Activated CD4-positive, alpha-beta memory T cell treated with anti-CD3 and anti-CD28 coated beads, Interleukin-2, amount 10 ng/mL, durations not matched to agents 7 days and 5 days (primary cell): Measurements from ENCODE around the gene PILRA. TPM values are rescaled to one million over a fixed set of nuclear protein-coding genes. Genes with fewer than 3 reads are reported as not detected.
"Not testable (repeated sequence)": the region's sequence is repeated elsewhere in the genome, so short reads cannot be mapped to it uniquely, and the experiment has no call there.

Experiments
- CTCF ChIA-PET: fragments of 350-600 bp; sonication (Branson Sonifier 250); formaldehyde crosslinking; loops from one replicate; lab custom pipeline; 2021; ENCODE audit warnings: antibody characterized with exemption, inconsistent platforms; lab: Charles Lee
- POLR2A ChIA-PET: fragments of 350-600 bp; sonication (Branson Sonifier 250); formaldehyde crosslinking; loops from one replicate; lab custom pipeline; 2021; ENCODE audit warnings: antibody characterized with exemption; lab: Charles Lee
- DNase-seq: peaks from one replicate; pipeline ENCODE4 v3.0.0-alpha.2; 2020
- H3K27ac Mint-ChIP-seq: one replicate; pipeline ENCODE4 v1.8.0; 2021; ENCODE audit warnings: mild to moderate bottlenecking, mixed read lengths
- H3K27me3 Mint-ChIP-seq: one replicate; pipeline ENCODE4 v1.8.0; 2021; ENCODE audit warnings: mixed read lengths
- H3K36me3 Mint-ChIP-seq: one replicate; pipeline ENCODE4 v1.8.0; 2021; ENCODE audit warnings: low read depth, mixed read lengths
- H3K4me1 Mint-ChIP-seq: one replicate; pipeline ENCODE4 v1.8.0; 2021; ENCODE audit warnings: mixed read lengths
- H3K4me3 Mint-ChIP-seq: one replicate; pipeline ENCODE4 v1.8.0; 2021; ENCODE audit warnings: mild to moderate bottlenecking, mixed read lengths
- H3K9me3 Mint-ChIP-seq: one replicate; pipeline ENCODE4 v1.8.0; 2021; ENCODE audit warnings: mixed read lengths
- total RNA-seq, 2 experiments: library from RNA; stranded (reverse); gene quantifications; one replicate each; pipeline ENCODE4 v1.2.3, GENCODE V29; 2021

Gene PILRA
- 1 to 10 TPM; 1.3 to 1.5 TPM for total RNA-seq

GRCh38 chr7:100373261-100373831, at the start of gene PILRA:
Gene PILRA (plus strand): TSS chr7:100373487. CDS start chr7:100373657, 170 bp downstream.
- ChIA-PET CTCF (no interaction called here), POLR2A (no interaction called here)
- DNase-seq: no peak
- Mint-ChIP-seq H3K36me3 (no peaks in the 10 kb centered on the region), H3K4me3 (no peak within 1 kb of the TSS), H3K9me3 (no peaks in the 10 kb centered on the region), H3K27me3 (no peaks in the 10 kb centered on the region), H3K4me1 (peaks cover 21% of the 10 kb centered on the region), H3K27ac (peak within 1 kb of the TSS; percentile 56)

DNA sequence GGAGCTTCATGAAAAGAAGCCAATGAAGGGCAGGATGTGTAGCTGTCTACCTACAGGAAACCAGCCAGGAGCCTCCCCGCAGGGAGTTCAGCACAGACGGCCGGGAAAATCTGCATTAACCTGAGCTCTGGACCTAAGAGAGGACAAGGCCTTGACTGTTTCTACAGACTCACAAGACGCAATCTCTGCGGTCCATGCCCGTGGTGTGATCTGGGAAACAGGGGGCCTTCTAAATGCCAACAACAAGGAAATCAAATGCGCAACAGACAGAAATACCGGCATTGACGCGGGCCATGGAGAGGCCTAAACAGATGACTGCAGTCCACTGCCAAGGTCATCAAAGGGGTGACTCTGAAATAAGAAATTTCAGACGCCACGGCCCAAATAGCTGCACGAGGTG, 49.1 kb upstream of the PILRA start:
- CTCF ChIA-PET, H3K4me1 Mint-ChIP-seq, H3K27ac Mint-ChIP-seq, H3K4me3 Mint-ChIP-seq, H3K27me3 Mint-ChIP-seq, DNase-seq, H3K9me3 Mint-ChIP-seq, POLR2A ChIA-PET: not testable (repeated sequence)
- peaks cover 36% of the 10 kb centered on the region for H3K36me3 Mint-ChIP-seq

DNA sequence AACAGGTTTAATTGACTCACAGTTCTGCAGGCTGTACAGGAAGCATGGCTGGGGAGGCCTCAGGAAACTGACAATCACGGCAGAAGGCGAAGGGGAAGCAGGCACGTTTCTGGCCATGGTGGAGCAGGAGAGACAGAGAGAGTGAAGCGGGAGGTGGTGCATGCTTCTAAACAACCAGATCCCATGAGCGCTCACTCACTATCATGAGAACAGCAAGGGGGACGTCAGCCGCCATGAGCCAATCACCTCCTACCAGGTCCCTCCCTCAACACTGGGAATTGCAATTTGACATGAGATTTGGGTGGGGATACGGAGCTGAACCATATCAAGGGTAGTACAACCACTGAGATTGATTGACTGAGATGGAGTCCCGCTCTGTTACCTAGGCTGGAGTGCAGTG, 47.6 kb upstream of the PILRA start:
- DNase-seq, H3K27ac Mint-ChIP-seq, POLR2A ChIA-PET, H3K9me3 Mint-ChIP-seq, H3K27me3 Mint-ChIP-seq, H3K4me3 Mint-ChIP-seq, H3K4me1 Mint-ChIP-seq, CTCF ChIA-PET: not testable (repeated sequence)
- H3K36me3 Mint-ChIP-seq: peaks cover 28% of the 10 kb centered on the region

GRCh38 chr7:100326914-100327313, 46.4 kb upstream of the PILRA start:
- H3K27me3 Mint-ChIP-seq, DNase-seq, H3K4me3 Mint-ChIP-seq, H3K4me1 Mint-ChIP-seq, CTCF ChIA-PET, H3K27ac Mint-ChIP-seq, POLR2A ChIA-PET, H3K9me3 Mint-ChIP-seq: not testable (repeated sequence)
- H3K36me3 Mint-ChIP-seq: peaks cover 27% of the 10 kb centered on the region

DNA sequence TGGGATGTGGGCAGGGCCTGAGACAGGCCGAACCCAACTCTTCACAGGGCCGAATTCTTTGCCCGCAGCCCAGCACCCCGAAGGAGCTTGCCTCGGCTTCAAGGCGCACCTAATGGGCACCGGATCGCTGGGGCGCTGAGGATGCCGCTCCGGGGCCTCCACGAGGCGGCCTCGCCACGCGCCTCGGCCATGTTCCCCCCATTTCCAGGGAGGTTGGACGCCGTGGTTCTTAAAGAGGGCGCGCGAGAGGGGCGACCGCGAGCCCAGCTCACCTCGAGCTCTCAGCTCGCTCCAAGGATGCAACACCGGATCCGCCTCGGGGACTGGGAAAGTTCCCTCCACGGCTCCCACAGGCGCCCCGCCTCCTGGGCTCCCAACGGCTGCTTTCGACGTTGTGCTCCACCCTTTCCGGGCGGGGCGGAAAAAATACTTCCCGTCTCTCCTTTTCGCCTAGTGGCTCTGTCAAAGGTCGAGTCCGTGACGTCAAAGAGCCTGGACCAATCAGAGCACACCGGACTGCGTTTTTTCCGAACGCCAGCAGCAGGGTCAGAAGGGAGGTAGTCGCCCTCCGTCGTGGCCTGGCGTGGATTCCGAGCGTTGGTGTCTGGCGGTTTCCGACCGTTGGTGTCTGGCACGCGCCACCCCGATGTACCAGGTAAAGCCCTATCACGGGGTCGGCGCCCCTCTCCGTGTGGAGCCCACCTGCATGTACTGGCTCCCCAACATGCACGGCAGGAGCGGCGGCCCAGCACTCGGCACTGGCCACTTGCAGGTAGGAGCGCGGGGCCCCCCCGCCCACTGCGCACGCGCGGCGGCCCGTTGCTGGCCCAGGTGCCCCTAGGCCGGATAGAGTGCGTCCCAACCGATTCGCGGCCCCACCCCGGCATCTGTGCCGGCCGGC, 37.5 kb upstream of the PILRA start:
- Mint-ChIP-seq H3K4me1 (peaks cover 27% of the 10 kb centered on the region), H3K4me3 (peak overlapping the region; percentile 82), H3K27ac (peak overlapping the region; percentile 86), H3K36me3 (peaks cover 21% of the 10 kb centered on the region)
- not testable (repeated sequence) for H3K27me3 Mint-ChIP-seq, H3K9me3 Mint-ChIP-seq
- POLR2A ChIA-PET: interaction anchor here (0.9 to 1.3 kb wide), 7 partner anchors 9 to 250 kb away, joined by 3 to 5 read pairs (median 3); partner anchors contain the start of genes FBXO24 and PPP1R35
- peak; percentile 91 for DNase-seq
- CTCF ChIA-PET: interaction anchor here (0.7 to 1.2 kb wide), 2 partner anchors 9 to 11 kb away, joined by 3 read pairs; no protein-coding TSS in a partner anchor

DNA sequence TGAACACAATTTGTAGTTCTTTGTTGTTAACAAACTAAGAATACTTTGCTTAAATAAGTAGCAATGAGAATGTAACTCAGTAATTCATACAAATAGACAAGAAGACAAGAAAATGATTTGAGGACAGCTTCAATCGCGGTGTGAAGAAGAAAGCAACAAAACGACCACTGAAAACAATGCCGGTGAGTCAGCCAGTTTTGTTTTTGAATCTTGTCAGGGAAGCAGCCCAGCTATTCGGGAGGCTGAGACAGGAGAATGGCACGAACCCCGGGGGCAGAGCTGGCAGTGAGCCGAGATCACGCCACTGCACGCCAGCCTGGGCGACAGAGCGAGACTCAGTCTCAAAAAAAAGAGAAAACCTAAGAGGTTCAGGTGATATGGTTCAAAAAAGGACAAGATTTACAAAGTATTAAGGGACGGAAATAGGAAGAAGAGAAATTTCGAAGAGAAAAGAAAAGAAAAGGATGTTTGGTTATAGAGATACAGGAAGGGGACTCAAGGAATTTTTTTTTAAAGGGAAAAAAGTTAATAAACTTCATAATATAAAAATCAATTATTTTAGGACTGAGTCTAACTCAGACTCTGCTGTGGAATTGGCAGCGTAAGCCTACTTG, 35.1 kb upstream of the PILRA start:
- H3K36me3 Mint-ChIP-seq: peaks cover 39% of the 10 kb centered on the region
- H3K9me3 Mint-ChIP-seq, DNase-seq, H3K27ac Mint-ChIP-seq, H3K4me3 Mint-ChIP-seq, POLR2A ChIA-PET, CTCF ChIA-PET, H3K27me3 Mint-ChIP-seq: not testable (repeated sequence)
- peaks cover 42% of the 10 kb centered on the region for H3K4me1 Mint-ChIP-seq

- POLR2A ChIA-PET, H3K9me3 Mint-ChIP-seq, H3K4me3 Mint-ChIP-seq, H3K27me3 Mint-ChIP-seq, H3K27ac Mint-ChIP-seq, CTCF ChIA-PET, DNase-seq: not testable (repeated sequence)
- peaks cover 51% of the 10 kb centered on the region for H3K4me1 Mint-ChIP-seq
- H3K36me3 Mint-ChIP-seq: peaks cover 50% of the 10 kb centered on the region
Observed at GRCh38 chr7:100341286-100341685, 32.0 kb upstream of the PILRA start.

DNA sequence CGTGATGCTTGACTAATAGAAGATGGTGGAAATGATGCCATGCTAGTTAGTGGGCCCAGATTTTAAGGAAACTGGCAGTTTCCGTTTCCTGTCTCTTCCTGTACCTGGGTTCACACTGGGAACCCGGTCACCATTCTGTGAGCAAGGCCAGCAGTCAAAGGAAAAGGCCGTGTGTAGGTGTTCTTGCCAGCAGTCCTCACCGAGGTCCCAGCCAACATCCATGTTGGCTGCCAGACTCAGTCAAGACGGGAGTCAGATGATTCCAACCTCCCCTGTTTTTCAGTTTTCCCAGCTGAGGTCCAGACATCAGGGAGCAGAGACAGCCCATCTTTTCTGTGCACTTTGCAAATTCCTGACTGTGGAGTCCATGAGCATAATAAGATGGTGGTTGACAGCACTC, 30.5 kb upstream of the PILRA start:
- CTCF ChIA-PET: interaction anchor here (1.5 kb wide), 1 partner anchor 209 kb away, joined by 5 read pairs; no protein-coding TSS in a partner anchor
- Mint-ChIP-seq H3K9me3 (no peaks in the 10 kb centered on the region), H3K27ac (peak overlapping the region; percentile 29), H3K27me3 (no peaks in the 10 kb centered on the region), H3K4me3 (no peak overlapping the region), H3K36me3 (peaks cover 60% of the 10 kb centered on the region), H3K4me1 (peaks cover 49% of the 10 kb centered on the region)
- no peak for DNase-seq
- POLR2A ChIA-PET: no interaction called here

DNA sequence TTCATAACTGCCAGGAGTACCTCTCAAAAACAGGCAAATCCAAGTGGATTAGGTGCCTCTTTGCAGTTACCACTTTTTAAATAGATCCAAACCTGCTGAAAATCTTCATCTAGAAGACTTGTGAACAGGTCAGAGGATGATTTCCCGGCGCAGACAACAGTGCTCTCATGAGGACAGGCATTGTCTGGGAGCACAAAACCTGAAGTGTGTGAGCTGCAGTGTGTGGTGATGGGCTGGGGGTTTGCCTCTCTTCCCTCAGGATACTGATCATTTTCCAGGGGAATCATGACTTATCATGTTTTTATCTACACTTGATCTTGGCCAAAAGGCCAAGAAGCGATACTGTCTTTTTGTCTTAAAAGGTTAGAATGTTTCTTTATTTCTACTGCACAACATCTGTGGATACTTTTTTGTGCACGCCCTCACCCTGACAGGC, 29.1 kb upstream of the PILRA start:
- peak overlapping the region; percentile 92 for H3K27ac Mint-ChIP-seq
- POLR2A ChIA-PET: interaction anchor here (1.0 to 1.9 kb wide), 5 partner anchors 120 to 219 kb away, joined by 3 to 5 read pairs (median 4); no protein-coding TSS in a partner anchor
- H3K4me3 Mint-ChIP-seq: peak overlapping the region; percentile 69
- H3K9me3 Mint-ChIP-seq, DNase-seq, H3K27me3 Mint-ChIP-seq: not testable (repeated sequence)
- peaks cover 56% of the 10 kb centered on the region for H3K36me3 Mint-ChIP-seq
- peaks cover 40% of the 10 kb centered on the region for H3K4me1 Mint-ChIP-seq
- CTCF ChIA-PET: interaction anchor here (0.9 to 3.1 kb wide), 8 partner anchors 23 to 262 kb away, joined by 3 to 8 read pairs (median 4); no protein-coding TSS in a partner anchor

- H3K4me1 Mint-ChIP-seq: peaks cover 37% of the 10 kb centered on the region
- H3K27me3 Mint-ChIP-seq: not testable (repeated sequence)
- POLR2A ChIA-PET: interaction anchor here (0.6 to 1.9 kb wide), 7 partner anchors 10 to 219 kb away, joined by 3 to 5 read pairs (median 4); no protein-coding TSS in a partner anchor
Observed at GRCh38 chr7:100344560-100345287, 28.6 kb upstream of the PILRA start.

GRCh38 chr7:100345288-100345672, 28.0 kb upstream of the PILRA start:
- Mint-ChIP-seq H3K27ac (peak overlapping the region; percentile 92), H3K36me3 (peaks cover 60% of the 10 kb centered on the region), H3K4me1 (peaks cover 40% of the 10 kb centered on the region), H3K4me3 (peak overlapping the region; percentile 69)
- not testable (repeated sequence) for H3K27me3 Mint-ChIP-seq, H3K9me3 Mint-ChIP-seq
- POLR2A ChIA-PET: interaction anchor here (0.6 to 1.9 kb wide), 7 partner anchors 10 to 220 kb away, joined by 3 to 5 read pairs (median 4); no protein-coding TSS in a partner anchor
- peak; percentile 75 for DNase-seq
- CTCF ChIA-PET: interaction anchor here (0.6 to 3.1 kb wide), 13 partner anchors 9 to 544 kb away, joined by 3 to 8 read pairs (median 4); partner anchors contain the start of gene UFSP1

More at GRCh38 chr7:100344560-100345287, 28.6 kb upstream of the PILRA start:
- H3K36me3 Mint-ChIP-seq: peaks cover 59% of the 10 kb centered on the region
- peak overlapping the region; percentile 92 for H3K27ac Mint-ChIP-seq
- H3K4me3 Mint-ChIP-seq: peak overlapping the region; percentile 69
- H3K9me3 Mint-ChIP-seq: not testable (repeated sequence)
- peak; percentile 84 for DNase-seq
- CTCF ChIA-PET: interaction anchor here (0.6 to 3.1 kb wide), 14 partner anchors 10 to 545 kb away, joined by 3 to 8 read pairs (median 4); partner anchors contain the start of gene UFSP1

DNA sequence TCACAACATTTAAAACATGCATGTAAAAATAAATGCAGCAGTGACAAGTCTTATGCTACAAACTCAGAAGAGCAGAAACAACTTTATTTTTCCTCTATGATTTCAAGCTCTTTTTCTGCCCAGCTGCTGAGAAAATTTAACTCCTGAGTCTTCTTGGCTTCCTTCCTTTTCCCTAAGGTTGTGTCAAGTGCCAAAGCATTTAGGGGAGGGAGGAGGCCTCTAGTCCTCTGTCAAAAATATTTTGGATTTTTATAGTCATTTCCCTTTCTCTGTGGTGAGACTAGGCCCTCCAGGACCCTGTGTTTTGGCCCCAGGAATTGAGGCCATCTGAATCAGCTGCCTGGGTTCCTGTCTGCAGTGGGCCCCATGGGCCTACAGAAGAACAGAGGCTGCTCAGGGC, 26.4 kb upstream of the PILRA start:
- H3K27me3 Mint-ChIP-seq: no peaks in the 10 kb centered on the region
- POLR2A ChIA-PET: interaction anchor here (0.7 to 1.4 kb wide), 4 partner anchors 12 to 126 kb away, joined by 3 read pairs; no protein-coding TSS in a partner anchor

More for the DNA sequence above, 26.4 kb upstream of the PILRA start:
- Mint-ChIP-seq H3K4me3 (no peak overlapping the region), H3K9me3 (no peaks in the 10 kb centered on the region), H3K27ac (no peak overlapping the region), H3K36me3 (peaks cover 66% of the 10 kb centered on the region), H3K4me1 (peaks cover 45% of the 10 kb centered on the region)
- CTCF ChIA-PET: interaction anchor here (0.8 to 3.1 kb wide), 3 partner anchors 12 to 214 kb away, joined by 3 to 8 read pairs (median 4); no protein-coding TSS in a partner anchor
- no peak for DNase-seq
